Naive thymus-derived CD4-positive, alpha-beta T cell (primary cell): ENCODE data around the gene EXOSC10. TPM values are rescaled to one million over a fixed set of nuclear protein-coding genes. Genes with fewer than 3 reads are reported as not detected.
A peak's percentile ranks its signal among the peaks of the same experiment; 100 is the strongest.

Experiments used
- ATAC-seq: fragments of 150-1000 bp; cut with Tn5 transposase; 2 replicates; pipeline ENCODE4 v1.10.0; 2021; ENCODE audit warnings: mild to moderate bottlenecking, moderate library complexity
- CTCF ChIA-PET: fragments of 350-600 bp; sonication (Branson Sonifier 250); formaldehyde crosslinking; loops from one replicate; lab custom pipeline; 2021; ENCODE audit warnings: antibody characterized with exemption; lab: Charles Lee
- POLR2A ChIA-PET: fragments of 350-600 bp; sonication (Branson Sonifier 250); formaldehyde crosslinking; loops from one replicate; lab custom pipeline; 2021; ENCODE audit warnings: antibody characterized with exemption, inconsistent platforms; lab: Charles Lee
- DNase-seq, 9 donors: peaks; one replicate each; pipeline versions ENCODE4 v3.0.0 to v3.0.0-alpha.2; 2020 to 2022; ENCODE audit warnings: mixed read lengths in 1 of 9
- H3K27ac ChIP-seq: one replicate; pipeline ENCODE4 v1.7.0; 2013; ENCODE audit warnings: mild to moderate bottlenecking, low read depth, low read length, moderate library complexity
- H3K27me3 ChIP-seq, 2 donors: one replicate each; pipeline ENCODE4 v1.7.0; 2013; ENCODE audit warnings: low read length in 2 of 2, mild to moderate bottlenecking in 2 of 2, moderate library complexity in 2 of 2; ENCODE audit not compliant: control insufficient read depth in 2 of 2, insufficient read depth in 2 of 2
- H3K36me3 ChIP-seq, 3 experiments: 1 replicate in 2 of 3; 2 replicates in 1 of 3; pipeline ENCODE4 v1.7.0; 2013; ENCODE audit warnings: low read length in 3 of 3, mild to moderate bottlenecking in 3 of 3, moderate library complexity in 1 of 3; ENCODE audit not compliant: insufficient read depth in 3 of 3, control insufficient read depth in 2 of 3
- H3K4me1 ChIP-seq, 2 donors: one replicate each; pipeline ENCODE4 v1.7.0; 2013; ENCODE audit warnings: low read length in 2 of 2, mild to moderate bottlenecking in 2 of 2, moderate library complexity in 1 of 2; ENCODE audit not compliant: control insufficient read depth in 2 of 2, insufficient read depth in 2 of 2
- H3K4me3 ChIP-seq: 2 replicates; pipeline ENCODE4 v1.7.0; 2013; ENCODE audit warnings: mild to moderate bottlenecking, low read length
- H3K9me3 ChIP-seq, 3 experiments: 1 replicate in 2 of 3; 2 replicates in 1 of 3; pipeline ENCODE4 v1.7.0; 2013; ENCODE audit warnings: low read length in 3 of 3; ENCODE audit not compliant: control insufficient read depth in 2 of 3
- H3K27ac Mint-ChIP-seq, 9 donors: one replicate each; pipeline ENCODE4 v1.8.0; 2020 to 2022; ENCODE audit warnings: mixed read lengths in 9 of 9, mild to moderate bottlenecking in 8 of 9, moderate library complexity in 5 of 9, inconsistent platforms in 2 of 9
- H3K27me3 Mint-ChIP-seq, 5 donors: one replicate each; pipeline ENCODE4 v1.8.0; 2021 to 2022; ENCODE audit warnings: mixed read lengths in 5 of 5, mild to moderate bottlenecking in 1 of 5
- H3K36me3 Mint-ChIP-seq, 5 donors: one replicate each; pipeline ENCODE4 v1.8.0; 2020 to 2022; ENCODE audit warnings: mixed read lengths in 5 of 5, mild to moderate bottlenecking in 3 of 5, inconsistent platforms in 1 of 5
- H3K4me1 Mint-ChIP-seq, 7 donors: one replicate each; pipeline ENCODE4 v1.8.0; 2020 to 2022; ENCODE audit warnings: mixed read lengths in 7 of 7, mild to moderate bottlenecking in 3 of 7, inconsistent platforms in 1 of 7
- H3K4me3 Mint-ChIP-seq, 10 donors: one replicate each; pipeline ENCODE4 v1.8.0; 2020 to 2022; ENCODE audit warnings: mild to moderate bottlenecking in 10 of 10, mixed read lengths in 10 of 10, moderate library complexity in 6 of 10, inconsistent platforms in 2 of 10
- H3K9me3 Mint-ChIP-seq, 11 donors: one replicate each; pipeline ENCODE4 v1.8.0; 2020 to 2022; ENCODE audit warnings: mixed read lengths in 11 of 11, mild to moderate bottlenecking in 4 of 11, inconsistent platforms in 1 of 11, moderate library complexity in 1 of 11
- intact Hi-C, 2 donors: fragments of 100-400 bp; cut with micrococcal nuclease; formaldehyde crosslinking; loops; one replicate each; pipeline ENCODE4 v1.15.1; 2023
- polyA plus RNA-seq, 2 donors: library from polyadenylated mRNA; unstranded; fragments of 300-500 nt; fragmentation: Illumina TruSeq; gene quantifications; one replicate each; pipeline ENCODE4 v1.2.3, GENCODE V29; 2021
- total RNA-seq, 6 experiments: library from RNA in 5 of 6; stranded (reverse) in 5 of 6; gene quantifications; 1 replicate in 5 of 6; 2 replicates in 1 of 6; pipeline ENCODE4 v1.2.3 and lab custom pipeline; 2021 to 2026

Gene EXOSC10
- total and polyA plus RNA-seq, 7 experiments from 2014 or later: 33.9 to 83.4 (median 80.0) TPM

DNA sequence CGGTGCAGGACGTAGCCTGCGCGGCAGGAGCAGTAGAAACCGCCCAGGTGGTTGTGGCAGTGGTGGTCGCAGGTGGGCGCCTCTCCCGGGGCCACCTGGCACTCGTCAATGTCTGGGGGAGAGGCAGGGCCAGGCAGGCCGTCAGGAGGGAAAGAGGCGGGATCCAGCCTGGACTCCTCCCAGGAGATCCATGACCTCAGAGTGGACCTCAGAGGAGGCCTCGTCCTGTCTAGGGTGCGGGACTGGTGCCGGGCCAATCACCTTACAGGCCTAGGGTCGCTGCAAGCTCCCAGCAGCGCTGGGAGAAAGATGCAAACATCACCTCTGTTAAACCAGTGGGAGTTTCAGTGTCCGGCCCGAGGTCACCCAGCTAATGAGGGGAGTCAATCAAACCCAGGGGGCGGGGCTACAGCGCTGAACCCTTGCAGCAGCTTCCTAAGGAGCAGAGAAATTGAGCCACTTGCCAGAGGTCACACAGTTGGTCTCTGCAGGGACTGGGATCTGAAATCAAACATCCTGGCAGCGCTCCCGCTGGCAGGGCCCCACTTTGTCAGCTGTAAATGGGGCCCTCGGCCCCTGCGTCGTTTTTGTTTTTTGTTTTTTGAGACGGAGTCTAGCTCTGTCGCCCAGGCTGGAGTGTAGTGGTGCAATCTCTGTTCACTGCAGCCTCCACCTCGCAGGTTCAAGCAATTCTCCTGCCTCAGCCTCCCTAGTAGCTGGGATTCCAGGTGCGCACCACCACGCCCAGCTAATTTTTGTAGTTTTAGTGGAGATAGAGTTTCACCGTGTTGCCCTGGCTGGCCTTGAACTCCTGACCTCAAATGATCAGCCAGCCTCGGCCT is 54.0 kb downstream of the EXOSC10 start:
- ChIA-PET POLR2A (interaction anchor here (1.2 kb wide), 1 partner anchor 190 kb away, joined by 3 read pairs; no protein-coding TSS in a partner anchor), CTCF (no interaction called here)
- no peak overlapping the region for H3K27ac Mint-ChIP-seq
- H3K27me3 Mint-ChIP-seq: no peaks in the 10 kb centered on the region
- Histone ChIP-seq H3K27ac (no peak overlapping the region), H3K4me1 (no peaks in the 10 kb centered on the region), H3K27me3 (no peaks in the 10 kb centered on the region), H3K4me3 (no peak overlapping the region), H3K9me3 (no peaks in the 10 kb centered on the region), H3K36me3 (no peaks in the 10 kb centered on the region)
- H3K9me3 Mint-ChIP-seq: no peaks in the 10 kb centered on the region
- H3K4me3 Mint-ChIP-seq: no peak overlapping the region
- intact Hi-C loops: no loop called here
- no peaks in the 10 kb centered on the region for H3K4me1 Mint-ChIP-seq
- DNase-seq (no peak), ATAC-seq (no peak)
- no peaks in the 10 kb centered on the region for H3K36me3 Mint-ChIP-seq

GRCh38 chr1:11044849-11045427 is 54.7 kb downstream of the EXOSC10 start:
- ChIA-PET POLR2A (interaction anchor here (1.2 kb wide), 1 partner anchor 191 kb away, joined by 3 read pairs; no protein-coding TSS in a partner anchor), CTCF (no interaction called here)
- Histone ChIP-seq H3K27ac (no peak overlapping the region), H3K36me3 (no peaks in the 10 kb centered on the region), H3K4me3 (no peak overlapping the region), H3K27me3 (no peaks in the 10 kb centered on the region), H3K4me1 (no peaks in the 10 kb centered on the region), H3K9me3 (no peaks in the 10 kb centered on the region)
- H3K36me3 Mint-ChIP-seq: no peaks in the 10 kb centered on the region
- H3K27ac Mint-ChIP-seq: no peak overlapping the region
- no peaks in the 10 kb centered on the region for H3K27me3 Mint-ChIP-seq
- ATAC-seq (peak; percentile 10), DNase-seq (no peak)
- no peaks in the 10 kb centered on the region for H3K4me1 Mint-ChIP-seq
- H3K9me3 Mint-ChIP-seq: no peaks in the 10 kb centered on the region
- H3K4me3 Mint-ChIP-seq: no peak overlapping the region
- intact Hi-C loops: no loop called here

GRCh38 chr1:11044086-11044848 is 55.4 kb downstream of the EXOSC10 start:
- Mint-ChIP-seq H3K9me3 (no peaks in the 10 kb centered on the region), H3K36me3 (no peaks in the 10 kb centered on the region), H3K27ac (no peak overlapping the region), H3K4me1 (no peaks in the 10 kb centered on the region), H3K27me3 (no peaks in the 10 kb centered on the region), H3K4me3 (no peak overlapping the region)
- POLR2A ChIA-PET: no interaction called here
- Histone ChIP-seq H3K27me3 (no peaks in the 10 kb centered on the region), H3K36me3 (no peaks in the 10 kb centered on the region), H3K4me1 (no peaks in the 10 kb centered on the region), H3K27ac (no peak overlapping the region), H3K4me3 (no peak overlapping the region), H3K9me3 (no peaks in the 10 kb centered on the region)
- no peak for DNase-seq
- no peak for ATAC-seq
- intact Hi-C loops: no loop called here
- CTCF ChIA-PET: no interaction called here

DNA sequence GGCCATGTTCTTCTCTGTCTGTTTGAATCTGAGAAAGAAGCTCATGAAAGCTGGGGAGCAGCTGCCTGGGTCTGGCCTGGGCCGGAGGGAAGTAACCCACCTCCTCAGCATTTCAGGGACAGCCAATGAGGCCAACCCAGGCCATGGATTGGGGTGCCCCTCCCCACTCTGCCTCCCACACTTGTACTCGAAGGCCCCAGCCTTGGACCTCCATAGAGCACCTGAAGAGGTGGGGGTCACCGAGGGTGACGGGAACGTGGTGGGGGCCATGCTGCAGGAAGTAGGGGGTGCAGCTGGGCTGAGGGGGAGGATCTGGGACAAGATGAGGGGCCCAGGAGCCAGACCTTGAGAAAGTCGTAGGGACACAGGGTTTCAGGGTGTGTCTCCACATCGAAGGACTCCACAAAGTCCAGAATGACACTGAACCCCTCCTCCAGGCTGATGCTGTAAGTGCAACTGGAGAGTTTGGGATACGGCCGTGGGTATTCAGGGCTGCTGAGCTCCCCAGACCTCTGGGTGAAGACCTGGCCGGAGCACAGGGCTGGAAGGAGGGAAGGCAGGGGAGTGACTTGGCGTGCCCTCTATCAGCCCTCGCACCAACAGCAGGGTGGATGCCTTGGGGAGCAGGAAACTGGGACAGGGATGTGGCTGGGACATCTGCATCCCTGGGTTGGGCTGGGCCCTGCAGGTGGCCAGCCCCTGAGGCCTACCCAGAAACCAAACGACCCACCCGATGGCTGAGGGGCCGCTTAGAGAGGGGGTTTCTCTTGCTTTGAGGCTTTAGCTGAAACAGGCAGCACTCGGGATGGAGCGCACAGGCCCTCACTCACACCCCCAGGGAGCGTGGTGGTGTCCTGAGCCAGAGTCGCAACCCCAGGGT is 56.4 kb downstream of the EXOSC10 start:
- Mint-ChIP-seq H3K9me3 (no peaks in the 10 kb centered on the region), H3K27me3 (no peaks in the 10 kb centered on the region), H3K4me1 (no peaks in the 10 kb centered on the region), H3K4me3 (no peak overlapping the region), H3K36me3 (no peaks in the 10 kb centered on the region), H3K27ac (no peak overlapping the region)
- ChIA-PET POLR2A (no interaction called here), CTCF (no interaction called here)
- ATAC-seq: no peak
- Histone ChIP-seq H3K27me3 (peaks cover 0 to 4% of the 10 kb centered on the region in 2 donors), H3K4me1 (no peaks in the 10 kb centered on the region), H3K9me3 (no peaks in the 10 kb centered on the region), H3K27ac (no peak overlapping the region), H3K36me3 (no peaks in the 10 kb centered on the region), H3K4me3 (no peak overlapping the region)
- intact Hi-C loops: no loop called here
- DNase-seq: no peak

DNA sequence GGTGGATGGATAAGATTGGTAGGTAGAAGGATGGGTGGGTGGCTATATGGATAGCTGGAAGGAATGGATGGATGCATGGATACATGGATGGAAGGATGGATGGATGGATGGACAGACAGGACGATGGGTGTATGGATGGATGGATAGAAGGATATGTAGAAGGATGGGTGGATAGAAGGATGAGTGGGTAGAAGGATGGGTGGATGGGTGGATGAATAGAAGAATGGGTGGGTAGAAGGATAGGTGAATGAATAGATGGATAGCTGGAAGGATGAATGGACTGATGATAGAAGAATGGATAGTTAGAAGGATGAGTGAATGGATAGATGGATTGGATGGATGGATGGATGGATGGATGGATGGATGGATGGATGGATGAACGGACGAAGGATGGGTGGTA is 57.6 kb downstream of the EXOSC10 start:
- H3K4me3 Mint-ChIP-seq: no peak overlapping the region
- ATAC-seq (no peak), DNase-seq (no peak)
- H3K27me3 Mint-ChIP-seq: no peaks in the 10 kb centered on the region
- intact Hi-C loops: no loop called here
- H3K27ac Mint-ChIP-seq: no peak overlapping the region
- ChIA-PET POLR2A (no interaction called here), CTCF (no interaction called here)
- Histone ChIP-seq H3K4me1 (no peaks in the 10 kb centered on the region), H3K36me3 (no peaks in the 10 kb centered on the region), H3K27me3 (peaks cover 0 to 4% of the 10 kb centered on the region in 2 donors), H3K9me3 (no peaks in the 10 kb centered on the region), H3K4me3 (no peak overlapping the region), H3K27ac (no peak overlapping the region)
- H3K36me3 Mint-ChIP-seq: no peaks in the 10 kb centered on the region
- H3K4me1 Mint-ChIP-seq: peaks cover 0 to 9% (median 6%) of the 10 kb centered on the region in 7 donors
- H3K9me3 Mint-ChIP-seq: no peaks in the 10 kb centered on the region

DNA sequence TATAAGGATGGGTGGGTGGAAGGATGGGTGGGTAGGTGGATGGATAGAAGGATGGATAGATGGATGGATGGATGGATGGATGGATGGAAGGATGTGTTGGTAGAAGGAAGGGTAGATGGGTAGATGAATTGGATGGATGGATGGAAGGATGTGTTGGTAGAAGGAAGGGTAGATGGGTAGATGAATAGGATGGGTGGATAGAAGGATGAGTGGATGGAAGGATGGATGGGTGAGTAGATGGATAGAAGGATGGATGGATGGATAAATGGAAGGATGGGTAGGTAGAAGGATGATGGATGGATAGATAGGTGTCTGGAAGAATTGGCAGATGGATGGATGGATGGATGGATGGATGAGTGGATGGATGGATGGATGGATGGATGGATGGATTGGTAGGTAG is 58.6 kb downstream of the EXOSC10 start:
- Histone ChIP-seq H3K4me3 (no peak overlapping the region), H3K9me3 (no peaks in the 10 kb centered on the region), H3K27ac (no peak overlapping the region), H3K36me3 (no peaks in the 10 kb centered on the region), H3K4me1 (no peaks in the 10 kb centered on the region), H3K27me3 (peaks cover 0 to 4% of the 10 kb centered on the region in 2 donors)
- ATAC-seq: no peak
- H3K9me3 Mint-ChIP-seq: no peaks in the 10 kb centered on the region
- H3K4me1 Mint-ChIP-seq: peaks cover 0 to 9% (median 6%) of the 10 kb centered on the region in 7 donors
- no peak overlapping the region for H3K27ac Mint-ChIP-seq
- POLR2A ChIA-PET: no interaction called here
- CTCF ChIA-PET: no interaction called here
- no peaks in the 10 kb centered on the region for H3K36me3 Mint-ChIP-seq
- intact Hi-C loops: no loop called here
- H3K27me3 Mint-ChIP-seq: no peaks in the 10 kb centered on the region
- no peak overlapping the region for H3K4me3 Mint-ChIP-seq
- DNase-seq: no peak
